GM12878 (cell line): ENCODE results near the gene MEG3. TPM values are rescaled to one million over a fixed set of nuclear protein-coding genes. Genes with fewer than 3 reads are reported as not detected.

Experiments
- ATAC-seq: fragments of 200-7000 bp; cut with Tn5 transposase; 3 replicates; pipeline ENCODE4 v1.9.1; 2020; ENCODE audit warnings: mild to moderate bottlenecking, moderate library complexity
- BruUV-seq: library from RNA; stranded (reverse); fragments of 400-500 nt; replicated peaks from 2 replicates; lab custom pipeline; 2021; lab: Mats Ljungman, UMichigan
- CTCF ChIA-PET: fragments of 300-600 bp; sonication (Branson Sonifier 250); formaldehyde crosslinking; extraction: SDS; loops from one replicate; lab custom pipeline; 2021; ENCODE audit warnings: inconsistent platforms; lab: Yijun Ruan, JAX
- POLR2A ChIA-PET: fragments of 350-600 bp; formaldehyde crosslinking; extraction: SDS; loops from one replicate; lab custom pipeline; 2021; ENCODE audit warnings: inconsistent platforms; lab: Charles Lee
- RAD21 ChIA-PET: fragments of 300-600 bp; sonication (Branson Sonifier 250); formaldehyde crosslinking; loops from one replicate; lab custom pipeline; 2023; ENCODE audit warnings: antibody characterized with exemption; ENCODE audit not compliant: unreplicated experiment; lab: Charles Lee
- SMC1A ChIA-PET: fragments of 300-600 bp; sonication (Branson Sonifier 250); formaldehyde crosslinking; loops from one replicate; lab custom pipeline; 2023; ENCODE audit not compliant: unreplicated experiment, uncharacterized antibody; lab: Charles Lee
- DNase-seq: peaks from one replicate; pipeline ENCODE4 v3.0.0-alpha.2; 2011; ENCODE audit warnings: low read depth, low spot score
- FAIRE-seq: peaks from 3 replicates; lab custom pipeline; 2011; peaks lifted over from hg19 to GRCh38; lab: Jason Lieb, UNC
- H2AFZ ChIP-seq: 2 replicates; pipeline ENCODE4 v1.6.0; 2011; ENCODE audit warnings: low read depth, low read length, control low read depth; ENCODE audit not compliant: control insufficient read depth
- H3K27ac ChIP-seq: 2 replicates; pipeline ENCODE4 v1.5.1; 2011; ENCODE audit warnings: control low read depth; ENCODE audit not compliant: control insufficient read depth, insufficient read depth
- H3K27me3 ChIP-seq, 2 experiments: replicated peaks in 1 of 2; 2 replicates each; pipeline versions ENCODE4 v1.6.0 to v1.6.1; 2011; ENCODE audit warnings: low read length in 1 of 2; ENCODE audit not compliant: control insufficient read depth in 2 of 2, insufficient read depth in 2 of 2
- H3K36me3 ChIP-seq, 2 experiments: 2 replicates each; pipeline ENCODE4 v1.5.1; 2011; ENCODE audit warnings: low read length in 1 of 2; ENCODE audit not compliant: control insufficient read depth in 2 of 2, insufficient read depth in 2 of 2
- H3K4me1 ChIP-seq: 2 replicates; pipeline ENCODE4 v1.6.1; 2011; ENCODE audit warnings: mild to moderate bottlenecking, low read length, moderate library complexity, mixed read lengths; ENCODE audit not compliant: control insufficient read depth, insufficient read depth
- H3K4me2 ChIP-seq: 2 replicates; pipeline ENCODE4 v1.6.0; 2011; ENCODE audit warnings: control low read depth; ENCODE audit not compliant: control insufficient read depth, insufficient read depth
- H3K4me3 ChIP-seq: fragments of 200-600 bp; sonication (generic); 2 replicates; pipeline ENCODE4 v1.5.1; 2016
- H3K79me2 ChIP-seq: 2 replicates; pipeline ENCODE4 v1.6.0; 2011; ENCODE audit warnings: low read length; ENCODE audit not compliant: control insufficient read depth, insufficient read depth
- H3K9ac ChIP-seq: 2 replicates; pipeline ENCODE4 v1.8.0; 2011; ENCODE audit warnings: low read length, control low read depth, mixed read lengths; ENCODE audit not compliant: control insufficient read depth, insufficient read depth
- H3K9me3 ChIP-seq: replicated peaks from 3 replicates; pipeline ENCODE4 v1.5.1; 2011; ENCODE audit warnings: mild to moderate bottlenecking, low read length; ENCODE audit not compliant: control insufficient read depth, insufficient read depth
- H4K20me1 ChIP-seq: 2 replicates; pipeline ENCODE4 v1.6.0; 2011; ENCODE audit not compliant: control insufficient read depth, insufficient read depth
- CEBPB ChIP-seq, 2 experiments: fragments of 150-350 bp in 1 of 2; IDR thresholded peaks; 2 replicates each; pipeline ENCODE4 v1.6.1; 2012 to 2014; ENCODE audit warnings: low read depth in 2 of 2, low read length in 2 of 2, borderline replicate concordance in 1 of 2, inconsistent platforms in 1 of 2
- CREB1 ChIP-seq: IDR thresholded peaks from 2 replicates; pipeline ENCODE4 v1.6.1; 2012; ENCODE audit warnings: low read depth, mild to moderate bottlenecking, inconsistent platforms
- CREM ChIP-seq: IDR thresholded peaks from 2 replicates; pipeline ENCODE4 v1.6.1; 2014; ENCODE audit warnings: antibody characterized with exemption, low read depth
- EED ChIP-seq: sonication (generic); IDR thresholded peaks from 2 replicates; pipeline ENCODE4 v1.6.1; 2016; ENCODE audit warnings: antibody characterized with exemption, low read depth
- EZH2 ChIP-seq: IDR thresholded peaks from 2 replicates; pipeline ENCODE4 v1.6.1; 2012; ENCODE audit warnings: low read depth, mild to moderate bottlenecking, control low read depth, inconsistent platforms, low read length, borderline replicate concordance; ENCODE audit not compliant: control insufficient read depth
- PAX5 ChIP-seq: IDR thresholded peaks from 2 replicates; pipeline ENCODE4 v1.6.1; 2011; ENCODE audit warnings: low read depth, low read length, borderline replicate concordance
- RAD51 ChIP-seq: fragments of 450-650 bp; IDR thresholded peaks from 2 replicates; pipeline ENCODE4 v1.6.1; 2016; ENCODE audit warnings: moderate library complexity, mild to moderate bottlenecking, inconsistent platforms
- YBX1 ChIP-seq: fragments of 450-650 bp; IDR thresholded peaks from 2 replicates; pipeline ENCODE4 v1.6.1; 2016; ENCODE audit warnings: antibody characterized with exemption
- ZNF217 ChIP-seq: fragments of 450-650 bp; IDR thresholded peaks from 2 replicates; pipeline ENCODE4 v1.6.1; 2017; ENCODE audit warnings: antibody characterized with exemption, mild to moderate bottlenecking
- ZZZ3 ChIP-seq: IDR thresholded peaks from 2 replicates; pipeline ENCODE4 v1.6.1; 2011; ENCODE audit warnings: low read depth; ENCODE audit not compliant: control insufficient read depth, insufficient read length
- WGBS: methylation state at CpG from one replicate; pipeline ENCODE4 v1.1.6; 2016; ENCODE audit warnings: low lambda C conversion rate; ENCODE audit not compliant: insufficient replicate concordance, insufficient coverage; ENCODE audit errors: missing lambda C conversion rate; 5-methylcytosine and 5-hydroxymethylcytosine counted together
- in situ Hi-C: fragments of 300-500 bp; cut with MboI; formaldehyde crosslinking; loops from 9 replicates; pipeline ENCODE4 v1.14.3; 2018; ENCODE audit warnings: mixed read lengths
- intact Hi-C: fragments of 100-400 bp; cut with micrococcal nuclease; formaldehyde crosslinking; loops from one replicate; pipeline ENCODE4 v1.14.2; 2022; ENCODE audit not compliant: unreplicated experiment
- polyA plus RNA-seq, 11 experiments: library from polyadenylated mRNA; depleted of rRNA in 4 of 11; unstranded in 6 of 11; stranded (reverse) in 5 of 11; fragments of >200 nt; fragmentation: Nextera tagmentation in 4 of 11; fragmentation: Illumina TruSeq in 1 of 11; extraction: Ambion mirVana in 4 of 11; extraction: Trizol in 1 of 11; gene quantifications; 1 replicate in 1 of 11; 2 replicates in 10 of 11; pipeline versions ENCODE4 v1.2.1 to v1.2.3, GENCODE V29; 2011 to 2016; ENCODE audit warnings: inconsistent platforms in 2 of 11, missing spikeins in 2 of 11, low read depth in 1 of 11
- total RNA-seq, 4 experiments: library from RNA; depleted of rRNA in 3 of 4; stranded (reverse); fragments of >200 nt in 3 of 4; fragmentation: Illumina TruSeq in 1 of 4; extraction: Trizol in 1 of 4; gene quantifications; 2 replicates each; pipeline versions ENCODE4 v1.2.1 to v1.2.3, GENCODE V29; 2013 to 2021
- TF ChIP-seq, protein P1 (sequence below): fragments of 450-650 bp; formaldehyde crosslinking; IDR thresholded peaks from 2 replicates; pipeline ENCODE4 v1.4.0; 2020; ENCODE audit warnings: mild to moderate bottlenecking, moderate library complexity
- TF ChIP-seq, protein P2 (sequence below), 3 experiments: IDR thresholded peaks in 2 of 3; conservative IDR thresholded peaks in 1 of 3; 2 replicates each; pipeline ENCODE4 v1.5.1; 2011; ENCODE audit warnings: low read depth in 3 of 3, low read length in 3 of 3, mild to moderate bottlenecking in 3 of 3, control low read depth in 2 of 3, moderate library complexity in 2 of 3, inconsistent platforms in 1 of 3, mixed read lengths in 1 of 3; ENCODE audit not compliant: control insufficient read depth in 2 of 3, insufficient read depth in 1 of 3; ENCODE audit errors: extremely low read depth in 1 of 3

MEG3 gene
- total and polyA plus RNA-seq, 10 of the 15 experiments (the other 5 are each of a cell fraction or from before 2014, with no cell fraction given): 0.03 to 2.9 (median 0.95) TPM; not detected in 7

DNA sequence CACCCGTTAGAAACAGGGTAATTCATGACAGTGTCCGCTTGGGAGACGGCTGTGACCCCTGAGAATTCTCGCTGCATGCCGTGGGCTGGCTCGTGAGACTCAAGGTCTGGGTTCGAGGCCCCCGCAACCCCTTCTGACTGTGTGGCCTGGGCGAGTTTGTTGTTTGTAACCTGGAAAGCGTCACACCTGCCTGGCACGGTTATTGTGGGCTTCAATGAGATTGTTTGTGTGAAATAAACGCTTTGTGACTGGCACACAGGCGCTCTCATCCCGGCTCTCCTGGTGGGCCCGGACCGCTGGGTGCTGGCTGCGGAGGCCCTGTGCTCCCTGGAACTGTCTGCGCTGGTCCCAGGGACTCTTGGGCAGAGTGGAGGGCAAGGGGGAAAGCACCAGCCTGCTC is 33.9 kb downstream of the MEG3 start:
- CTCF ChIA-PET: no interaction called here
- Histone ChIP-seq H3K79me2 (no peaks in the 10 kb centered on the region), H3K27ac (no peak overlapping the region), H3K36me3 (no peaks in the 10 kb centered on the region), H3K9me3 (no peaks in the 10 kb centered on the region)
- ATAC-seq: no peak
- TF ChIP-seq ZZZ3 (no peak), EZH2 (no peak), EED (no peak), RAD51 (no peak), CREB1 (no peak)
- TF ChIP-seq, all 136 proteins: peak for 0
- no peak overlapping the region for H3K9ac ChIP-seq
- H2AFZ ChIP-seq: no peak overlapping the region
- in situ Hi-C loops (no loop called here), intact Hi-C loops (loop anchor here (10.0 kb wide), 1 partner anchor 375 kb away; no protein-coding TSS in a partner anchor)
- SMC1A ChIA-PET: no interaction called here
- no peaks in the 10 kb centered on the region for H4K20me1 ChIP-seq
- H3K4me2 ChIP-seq: no peak overlapping the region
- DNase-seq: no peak
- no peak for FAIRE-seq
- no peak overlapping the region for H3K4me3 ChIP-seq
- H3K4me1 ChIP-seq: no peaks in the 10 kb centered on the region
- no peaks in the 10 kb centered on the region for H3K27me3 ChIP-seq
- RAD21 ChIA-PET: no interaction called here
- POLR2A ChIA-PET: no interaction called here
- 35% methylated on average over 18 of the region's 18 CpGs for WGBS
- BruUV-seq: no TSS peak

DNA sequence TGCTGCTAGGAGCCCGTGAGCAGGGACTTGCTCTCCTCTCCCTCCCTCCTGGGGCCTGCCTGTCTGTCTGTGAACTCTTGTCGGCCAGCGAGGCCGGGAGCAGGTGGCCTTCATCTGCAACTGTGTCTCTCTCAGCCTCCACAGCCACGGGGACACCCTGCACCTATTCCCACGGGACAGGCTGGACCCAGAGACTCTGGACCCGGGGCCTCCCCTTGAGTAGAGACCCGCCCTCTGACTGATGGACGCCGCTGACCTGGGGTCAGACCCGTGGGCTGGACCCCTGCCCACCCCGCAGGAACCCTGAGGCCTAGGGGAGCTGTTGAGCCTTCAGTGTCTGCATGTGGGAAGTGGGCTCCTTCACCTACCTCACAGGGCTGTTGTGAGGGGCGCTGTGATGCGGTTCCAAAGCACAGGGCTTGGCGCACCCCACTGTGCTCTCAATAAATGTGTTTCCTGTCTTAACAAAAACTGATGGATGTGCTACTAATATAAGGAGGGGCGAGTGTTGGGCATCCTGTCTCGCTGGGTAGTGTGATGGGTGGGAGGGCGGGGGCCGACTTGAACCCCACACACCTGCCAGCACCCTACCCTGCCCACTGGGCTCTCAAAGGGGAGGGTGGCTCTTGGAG is 34.8 kb downstream of the MEG3 start:
- no TSS peak for BruUV-seq
- H3K4me2 ChIP-seq: no peak overlapping the region
- in situ Hi-C loops: no loop called here
- CTCF ChIA-PET: no interaction called here
- H3K27me3 ChIP-seq: no peaks in the 10 kb centered on the region
- 24% methylated on average over 18 of the region's 19 CpGs for WGBS
- no peaks in the 10 kb centered on the region for H4K20me1 ChIP-seq
- no peaks in the 10 kb centered on the region for H3K36me3 ChIP-seq
- DNase-seq (no peak), ATAC-seq (no peak), FAIRE-seq (no peak)
- intact Hi-C loops: no loop called here
- no peak overlapping the region for H3K27ac ChIP-seq
- H3K9ac ChIP-seq: no peak overlapping the region
- no peaks in the 10 kb centered on the region for H3K79me2 ChIP-seq
- H3K4me1 ChIP-seq: no peaks in the 10 kb centered on the region
- RAD21 ChIA-PET: no interaction called here
- no peak overlapping the region for H2AFZ ChIP-seq
- no peak overlapping the region for H3K4me3 ChIP-seq
- no peaks in the 10 kb centered on the region for H3K9me3 ChIP-seq
- POLR2A ChIA-PET: no interaction called here
- SMC1A ChIA-PET: no interaction called here
- no peak for TF ChIP-seq YBX1
- TF ChIP-seq, protein P1, sequence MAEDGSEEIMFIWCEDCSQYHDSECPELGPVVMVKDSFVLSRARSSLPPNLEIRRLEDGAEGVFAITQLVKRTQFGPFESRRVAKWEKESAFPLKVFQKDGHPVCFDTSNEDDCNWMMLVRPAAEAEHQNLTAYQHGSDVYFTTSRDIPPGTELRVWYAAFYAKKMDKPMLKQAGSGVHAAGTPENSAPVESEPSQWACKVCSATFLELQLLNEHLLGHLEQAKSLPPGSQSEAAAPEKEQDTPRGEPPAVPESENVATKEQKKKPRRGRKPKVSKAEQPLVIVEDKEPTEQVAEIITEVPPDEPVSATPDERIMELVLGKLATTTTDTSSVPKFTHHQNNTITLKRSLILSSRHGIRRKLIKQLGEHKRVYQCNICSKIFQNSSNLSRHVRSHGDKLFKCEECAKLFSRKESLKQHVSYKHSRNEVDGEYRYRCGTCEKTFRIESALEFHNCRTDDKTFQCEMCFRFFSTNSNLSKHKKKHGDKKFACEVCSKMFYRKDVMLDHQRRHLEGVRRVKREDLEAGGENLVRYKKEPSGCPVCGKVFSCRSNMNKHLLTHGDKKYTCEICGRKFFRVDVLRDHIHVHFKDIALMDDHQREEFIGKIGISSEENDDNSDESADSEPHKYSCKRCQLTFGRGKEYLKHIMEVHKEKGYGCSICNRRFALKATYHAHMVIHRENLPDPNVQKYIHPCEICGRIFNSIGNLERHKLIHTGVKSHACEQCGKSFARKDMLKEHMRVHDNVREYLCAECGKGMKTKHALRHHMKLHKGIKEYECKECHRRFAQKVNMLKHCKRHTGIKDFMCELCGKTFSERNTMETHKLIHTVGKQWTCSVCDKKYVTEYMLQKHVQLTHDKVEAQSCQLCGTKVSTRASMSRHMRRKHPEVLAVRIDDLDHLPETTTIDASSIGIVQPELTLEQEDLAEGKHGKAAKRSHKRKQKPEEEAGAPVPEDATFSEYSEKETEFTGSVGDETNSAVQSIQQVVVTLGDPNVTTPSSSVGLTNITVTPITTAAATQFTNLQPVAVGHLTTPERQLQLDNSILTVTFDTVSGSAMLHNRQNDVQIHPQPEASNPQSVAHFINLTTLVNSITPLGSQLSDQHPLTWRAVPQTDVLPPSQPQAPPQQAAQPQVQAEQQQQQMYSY: no peak
- TF ChIP-seq, protein P2, sequence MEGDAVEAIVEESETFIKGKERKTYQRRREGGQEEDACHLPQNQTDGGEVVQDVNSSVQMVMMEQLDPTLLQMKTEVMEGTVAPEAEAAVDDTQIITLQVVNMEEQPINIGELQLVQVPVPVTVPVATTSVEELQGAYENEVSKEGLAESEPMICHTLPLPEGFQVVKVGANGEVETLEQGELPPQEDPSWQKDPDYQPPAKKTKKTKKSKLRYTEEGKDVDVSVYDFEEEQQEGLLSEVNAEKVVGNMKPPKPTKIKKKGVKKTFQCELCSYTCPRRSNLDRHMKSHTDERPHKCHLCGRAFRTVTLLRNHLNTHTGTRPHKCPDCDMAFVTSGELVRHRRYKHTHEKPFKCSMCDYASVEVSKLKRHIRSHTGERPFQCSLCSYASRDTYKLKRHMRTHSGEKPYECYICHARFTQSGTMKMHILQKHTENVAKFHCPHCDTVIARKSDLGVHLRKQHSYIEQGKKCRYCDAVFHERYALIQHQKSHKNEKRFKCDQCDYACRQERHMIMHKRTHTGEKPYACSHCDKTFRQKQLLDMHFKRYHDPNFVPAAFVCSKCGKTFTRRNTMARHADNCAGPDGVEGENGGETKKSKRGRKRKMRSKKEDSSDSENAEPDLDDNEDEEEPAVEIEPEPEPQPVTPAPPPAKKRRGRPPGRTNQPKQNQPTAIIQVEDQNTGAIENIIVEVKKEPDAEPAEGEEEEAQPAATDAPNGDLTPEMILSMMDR (IDR thresholded peaks at IDR 0.05 in 2 of 3, conservative IDR thresholded peaks at IDR 0.05 in 1 of 3; ENCODE audit: control insufficient read depth in 2 of 3, extremely low read depth in 1 of 3, insufficient read depth in 1 of 3, low read depth in 3 of 3, low read length in 3 of 3): no peak
- no peak for TF ChIP-seq ZNF217
- no peak for TF ChIP-seq CREM
- no peak for TF ChIP-seq CEBPB (IDR thresholded peaks at IDR 0.05; ENCODE audit: borderline replicate concordance in 1 of 2, low read depth in 2 of 2, low read length in 2 of 2)
- no peak for TF ChIP-seq PAX5
